IPS-20b (cell line): ENCODE data around the gene COL9A3.

Experiments
- H3K27ac ChIP-seq: one replicate; pipeline ENCODE4 v1.5.1; 2013; ENCODE audit warnings: low read length
- H3K27me3 ChIP-seq: 2 replicates; pipeline ENCODE4 v1.6.1; 2013; ENCODE audit warnings: mild to moderate bottlenecking, low read length, inconsistent platforms; ENCODE audit not compliant: insufficient read depth
- H3K36me3 ChIP-seq: 2 replicates; pipeline ENCODE4 v1.6.1; 2013; ENCODE audit warnings: low read depth, mild to moderate bottlenecking, inconsistent platforms, low read length, moderate library complexity; ENCODE audit not compliant: insufficient read depth
- H3K4me1 ChIP-seq: 2 replicates; pipeline ENCODE4 v1.6.1; 2013; ENCODE audit warnings: mild to moderate bottlenecking, control low read depth, inconsistent platforms, low read length, moderate library complexity; ENCODE audit not compliant: insufficient read depth
- H3K4me3 ChIP-seq: 2 replicates; pipeline ENCODE4 v1.5.1; 2013; ENCODE audit warnings: mild to moderate bottlenecking, low read length, inconsistent platforms
- H3K9ac ChIP-seq: 2 replicates; pipeline ENCODE4 v1.6.1; 2013; ENCODE audit warnings: low read depth, mild to moderate bottlenecking, inconsistent platforms, low read length, moderate library complexity
- H3K9me3 ChIP-seq: 2 replicates; pipeline ENCODE4 v1.6.1; 2013; ENCODE audit warnings: mild to moderate bottlenecking, low read depth, low read length, inconsistent platforms; ENCODE audit not compliant: insufficient read depth

The COL9A3 gene

DNA sequence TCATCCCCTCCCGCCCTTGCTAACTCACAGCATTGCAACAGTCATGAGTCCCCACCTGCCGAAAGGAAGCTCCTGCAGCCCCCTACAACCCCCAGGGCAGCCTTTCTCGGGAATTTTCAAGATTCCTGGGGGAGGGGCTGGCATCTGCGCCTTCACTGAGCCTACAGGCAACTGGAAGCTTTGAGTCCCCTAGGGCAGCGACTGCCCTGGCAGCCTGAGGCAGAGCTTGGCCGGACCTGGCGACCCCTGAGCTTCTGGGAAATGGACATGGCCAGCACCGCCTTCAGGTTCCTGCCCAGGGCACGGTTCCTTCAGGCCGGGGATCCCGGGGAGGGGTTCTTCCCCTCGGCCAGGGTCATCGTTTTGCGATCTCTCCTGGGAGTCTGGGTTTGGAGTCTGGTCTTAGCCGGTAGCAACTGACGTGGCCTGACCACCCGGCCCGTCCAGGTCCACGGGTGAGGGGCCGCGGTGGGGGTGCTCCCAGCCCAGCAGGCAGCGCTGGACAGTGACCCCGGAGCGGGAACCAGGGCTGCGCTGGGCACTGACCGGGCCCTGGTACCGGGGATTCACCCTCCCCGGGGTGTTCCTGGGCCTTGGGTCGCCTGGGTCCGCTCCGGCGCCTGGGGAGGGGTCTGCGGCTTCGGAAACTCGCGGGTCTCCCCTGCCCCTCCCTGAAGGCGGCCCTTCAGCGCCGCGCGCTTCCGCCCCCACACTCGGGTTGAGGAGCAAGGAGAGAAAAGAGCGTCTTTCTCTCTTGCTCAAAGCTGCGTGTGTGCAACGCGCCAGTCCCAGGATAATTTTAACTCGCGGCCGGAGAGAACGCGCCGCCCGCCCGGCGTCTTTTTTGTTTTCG lies 593 bp upstream of the COL9A3 start:
- H3K9ac ChIP-seq: peak overlapping the region; percentile 77
- no peaks in the 10 kb centered on the region for H3K9me3 ChIP-seq
- H3K4me1 ChIP-seq: peaks cover 5% of the 10 kb centered on the region; the same call in 1 of the 2 replicates
- 0 out of 2 replicates have a peak, but pooled peaks cover 4% of the 10 kb centered on the region for H3K36me3 ChIP-seq
- peak overlapping the region; percentile 73 for H3K4me3 ChIP-seq
- peaks cover 30% of the 10 kb centered on the region for H3K27me3 ChIP-seq
- H3K27ac ChIP-seq: peak overlapping the region; percentile 56

DNA sequence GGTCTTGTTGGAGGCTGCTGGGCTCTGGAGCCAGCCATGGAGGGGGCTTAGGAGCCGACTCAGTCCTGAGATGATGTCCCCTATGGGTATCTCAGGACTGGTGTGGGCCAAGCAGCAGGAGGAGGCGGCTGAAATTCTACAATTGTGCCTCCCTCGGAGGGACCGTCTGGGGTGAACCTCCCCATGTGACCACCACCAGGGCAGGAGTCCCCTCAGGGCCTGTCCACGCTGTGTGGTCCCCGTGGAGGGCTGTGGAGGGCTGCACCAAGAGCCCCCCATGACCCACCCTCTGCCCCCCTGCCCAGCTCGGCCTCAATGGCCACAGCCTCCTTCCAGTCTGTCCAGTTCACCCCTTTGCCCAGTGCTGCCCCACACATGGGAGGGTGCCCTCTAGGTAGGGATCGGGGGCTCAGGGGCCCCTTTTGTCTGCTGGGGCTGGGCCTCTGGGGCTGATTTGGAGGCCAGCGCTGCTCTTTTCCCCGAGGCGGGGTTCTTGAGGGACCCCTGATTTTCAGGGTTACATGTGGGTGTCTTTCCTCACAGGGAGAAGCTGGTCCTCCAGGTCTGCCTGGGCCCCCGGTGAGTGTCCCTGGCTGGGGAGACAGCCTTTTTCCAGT lies 1.2 kb downstream of the COL9A3 start:
- Histone ChIP-seq H3K4me3 (peak overlapping the region; percentile 52; the same call in 1 of the 2 replicates), H3K4me1 (peaks cover 5% of the 10 kb centered on the region; the same call in 1 of the 2 replicates), H3K9me3 (no peaks in the 10 kb centered on the region), H3K27ac (no peak overlapping the region), H3K36me3 (no peaks in the 10 kb centered on the region), H3K27me3 (peaks cover 30% of the 10 kb centered on the region), H3K9ac (no peak overlapping the region; the same call in 1 of the 2 replicates)

DNA sequence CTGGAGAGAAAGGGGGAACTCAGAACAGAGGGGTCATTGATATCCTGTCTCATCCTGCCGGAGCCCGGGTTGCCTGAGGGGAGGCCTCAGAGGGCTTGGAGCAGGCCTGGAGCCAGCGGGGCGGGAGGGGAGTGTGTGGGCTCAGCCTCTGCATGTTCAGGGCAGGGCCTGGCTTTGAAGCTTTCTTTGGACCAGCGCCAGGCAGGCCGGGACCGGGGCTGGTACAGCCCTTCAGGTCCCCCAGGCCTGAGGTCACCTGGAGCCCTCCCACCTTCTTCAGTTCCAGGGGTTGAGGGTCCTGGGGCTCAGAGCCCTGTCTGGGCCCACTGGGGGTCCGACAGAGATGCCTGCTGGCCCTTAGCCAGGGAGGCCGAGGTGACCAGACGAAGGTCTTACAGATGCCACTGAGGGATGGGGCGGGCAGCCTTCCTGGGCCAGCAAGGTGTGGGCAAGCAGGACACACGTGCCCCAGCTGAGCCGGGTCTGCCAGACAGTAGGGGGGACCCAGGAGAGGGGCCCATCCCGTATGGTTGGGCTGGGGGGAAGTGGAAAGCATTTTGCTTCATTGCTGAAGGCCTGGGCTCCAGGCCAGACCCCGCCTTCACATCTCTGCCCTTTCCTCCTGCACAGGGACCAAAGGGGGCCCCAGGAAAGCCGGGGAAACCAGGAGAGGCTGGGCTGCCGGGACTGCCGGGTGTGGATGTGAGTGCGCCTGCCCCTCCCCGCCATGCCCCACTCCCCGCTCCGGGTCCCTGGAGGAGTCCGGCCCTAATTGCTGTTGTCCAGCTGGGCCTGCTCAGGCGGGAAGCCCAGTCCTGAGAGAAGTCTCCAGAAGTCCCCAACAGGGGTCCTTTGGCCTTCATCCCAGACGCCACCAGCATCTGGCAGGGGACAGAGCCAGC lies 2.0 kb downstream of the COL9A3 start:
- Histone ChIP-seq H3K27me3 (peaks cover 30% of the 10 kb centered on the region), H3K27ac (no peak overlapping the region), H3K9me3 (no peaks in the 10 kb centered on the region), H3K9ac (no peak overlapping the region; the same call in 1 of the 2 replicates), H3K36me3 (no peaks in the 10 kb centered on the region), H3K4me1 (peaks cover 5% of the 10 kb centered on the region; the same call in 1 of the 2 replicates), H3K4me3 (no peak overlapping the region)

DNA sequence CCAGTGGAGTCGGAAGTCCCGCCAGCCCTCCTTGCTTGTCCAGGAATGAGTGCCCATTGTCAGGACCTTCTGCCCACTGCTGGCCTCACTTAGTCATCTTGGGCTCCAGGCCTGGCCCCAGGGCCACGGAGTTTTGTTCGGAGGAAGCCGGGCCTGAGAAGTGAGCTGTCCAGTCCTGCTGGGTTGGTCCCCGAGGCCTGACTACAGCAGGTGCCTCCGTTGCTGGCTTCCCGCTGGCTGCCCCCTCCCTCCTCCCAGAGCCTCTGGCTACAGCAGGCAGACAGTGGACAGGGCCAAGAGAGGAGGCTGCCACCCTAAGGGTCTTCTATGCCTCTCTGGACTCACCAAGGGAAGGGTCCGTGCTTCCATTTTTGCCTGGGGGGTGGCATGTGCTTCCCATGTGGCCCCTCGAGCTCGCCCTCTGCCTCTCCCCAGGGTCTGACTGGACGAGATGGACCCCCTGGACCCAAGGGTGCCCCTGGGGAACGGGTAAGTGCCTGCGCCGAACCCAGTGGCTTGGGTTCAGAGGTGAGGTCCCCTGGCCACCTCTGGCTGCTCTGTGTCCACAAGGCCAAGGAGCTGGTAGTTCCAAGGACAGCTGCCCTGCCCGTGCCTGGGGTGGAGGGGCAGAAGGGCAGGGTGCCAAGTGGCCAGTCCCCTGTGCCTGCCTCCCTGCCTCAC lies 2.8 kb downstream of the COL9A3 start:
- H3K36me3 ChIP-seq: no peaks in the 10 kb centered on the region
- H3K4me3 ChIP-seq: no peak overlapping the region
- no peak overlapping the region for H3K27ac ChIP-seq
- H3K27me3 ChIP-seq: peaks cover 30% of the 10 kb centered on the region
- H3K9ac ChIP-seq: no peak overlapping the region
- H3K4me1 ChIP-seq: peaks cover 7% of the 10 kb centered on the region; the same call in 1 of the 2 replicates
- no peaks in the 10 kb centered on the region for H3K9me3 ChIP-seq

DNA sequence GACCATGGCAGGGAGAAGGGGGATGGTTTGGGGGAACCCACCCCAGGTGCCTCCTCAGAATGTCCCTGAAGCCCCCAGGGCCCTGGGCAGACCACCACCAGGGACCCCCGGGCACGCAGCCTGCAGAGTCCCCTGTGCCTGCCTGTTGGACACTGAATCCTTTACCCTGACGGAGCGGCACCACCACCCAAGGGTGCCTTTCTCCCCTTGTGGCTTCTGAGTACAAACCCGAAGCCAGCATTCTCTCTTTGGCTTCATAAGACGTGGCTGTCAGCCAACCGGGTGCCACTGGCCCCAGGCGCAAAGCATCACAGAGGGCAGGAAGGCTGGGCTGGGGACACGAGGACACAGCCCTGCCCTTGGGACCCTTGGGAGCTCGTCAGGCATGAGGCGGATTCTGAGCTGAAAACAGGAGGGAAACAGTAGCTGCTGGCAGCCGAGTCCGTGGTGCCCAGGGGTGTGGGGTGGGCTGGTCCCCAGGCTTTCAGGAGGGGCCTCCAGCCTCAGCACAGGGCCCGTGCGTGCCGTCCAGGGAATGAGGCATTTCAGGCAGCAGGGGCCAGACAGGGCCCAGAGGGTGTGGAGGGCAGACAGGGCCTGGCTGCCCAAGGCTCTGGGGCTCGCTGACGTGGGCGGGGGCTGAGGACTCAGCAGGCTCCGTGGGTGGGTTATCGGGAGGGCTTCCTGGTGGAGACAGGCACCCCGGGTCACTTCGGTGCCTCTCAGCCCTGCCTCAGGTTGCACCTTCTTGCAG lies 3.5 kb downstream of the COL9A3 start:
- Histone ChIP-seq H3K4me3 (no peak overlapping the region), H3K27ac (no peak overlapping the region), H3K4me1 (peaks cover 3% of the 10 kb centered on the region; the same call in 1 of the 2 replicates), H3K9ac (no peak overlapping the region), H3K27me3 (peaks cover 25% of the 10 kb centered on the region), H3K9me3 (no peaks in the 10 kb centered on the region), H3K36me3 (no peaks in the 10 kb centered on the region)

DNA sequence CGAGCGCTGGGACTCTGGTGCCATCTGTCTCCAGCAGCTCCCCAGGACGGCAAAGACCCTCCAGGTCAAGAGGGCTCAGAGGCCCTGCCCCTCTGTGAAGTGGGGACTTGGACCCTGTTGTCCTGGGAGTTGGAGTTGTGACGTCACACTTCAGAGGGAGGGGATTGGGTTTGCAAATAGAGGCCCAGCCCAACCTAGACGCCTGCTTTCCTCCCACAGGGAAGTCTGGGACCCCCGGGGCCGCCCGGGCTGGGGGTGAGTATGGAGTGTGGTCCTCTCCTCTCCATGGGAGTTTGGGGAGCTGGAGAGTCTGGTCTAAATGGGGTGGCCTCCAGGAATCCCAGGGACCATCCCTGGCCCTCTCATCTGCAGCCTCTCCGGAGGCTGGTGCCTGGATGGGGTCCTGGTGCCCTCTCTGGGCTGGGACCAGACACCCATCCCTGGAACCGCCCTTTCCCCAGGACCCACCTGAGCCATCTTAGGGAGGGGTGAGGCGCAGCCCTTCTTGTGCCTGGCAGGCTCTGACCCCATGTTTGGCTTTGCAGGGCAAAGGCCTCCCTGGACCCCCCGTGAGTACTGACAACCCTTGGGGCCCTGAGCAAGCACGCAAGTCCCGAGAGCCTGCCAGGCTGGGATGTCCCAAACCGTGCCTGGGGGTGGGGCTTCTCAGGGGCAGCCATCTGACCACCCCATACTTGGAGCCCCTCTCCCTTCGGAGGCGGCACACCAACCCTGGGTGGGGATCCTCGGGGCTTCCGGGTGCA lies 4.3 kb downstream of the COL9A3 start:
- H3K36me3 ChIP-seq: no peaks in the 10 kb centered on the region
- H3K9ac ChIP-seq: no peak overlapping the region
- no peaks in the 10 kb centered on the region for H3K9me3 ChIP-seq
- peaks cover 17% of the 10 kb centered on the region for H3K27me3 ChIP-seq
- H3K4me1 ChIP-seq: peaks cover 3% of the 10 kb centered on the region; the same call in 1 of the 2 replicates
- H3K27ac ChIP-seq: no peak overlapping the region
- H3K4me3 ChIP-seq: no peak overlapping the region

DNA sequence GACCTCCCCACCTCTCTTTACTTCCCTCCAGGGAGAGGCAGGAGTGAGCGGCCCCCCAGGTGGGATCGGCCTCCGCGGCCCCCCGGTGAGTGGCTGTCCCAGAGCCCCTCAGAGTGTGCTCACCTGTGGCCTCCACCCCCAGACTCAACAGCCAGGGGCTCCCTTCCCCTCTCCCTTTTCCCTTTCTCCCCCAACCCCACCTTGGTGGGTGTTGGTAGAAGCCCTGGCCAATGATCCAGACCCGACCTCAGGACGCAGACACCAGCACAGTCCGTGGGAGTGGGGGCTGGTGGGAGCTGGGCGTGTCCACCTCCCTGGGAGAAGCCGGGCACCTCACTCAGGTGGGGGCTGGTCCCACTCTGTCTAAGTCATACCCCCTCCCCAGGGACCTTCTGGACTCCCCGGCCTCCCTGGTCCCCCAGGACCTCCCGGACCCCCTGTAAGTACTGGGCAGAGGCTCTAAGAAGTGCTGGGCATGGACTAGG lies 4.9 kb downstream of the COL9A3 start:
- Histone ChIP-seq H3K27ac (no peak overlapping the region), H3K9me3 (no peaks in the 10 kb centered on the region), H3K4me1 (peaks cover 3% of the 10 kb centered on the region; the same call in 1 of the 2 replicates), H3K36me3 (no peaks in the 10 kb centered on the region), H3K27me3 (peaks cover 12% of the 10 kb centered on the region), H3K4me3 (no peak overlapping the region), H3K9ac (no peak overlapping the region)

DNA sequence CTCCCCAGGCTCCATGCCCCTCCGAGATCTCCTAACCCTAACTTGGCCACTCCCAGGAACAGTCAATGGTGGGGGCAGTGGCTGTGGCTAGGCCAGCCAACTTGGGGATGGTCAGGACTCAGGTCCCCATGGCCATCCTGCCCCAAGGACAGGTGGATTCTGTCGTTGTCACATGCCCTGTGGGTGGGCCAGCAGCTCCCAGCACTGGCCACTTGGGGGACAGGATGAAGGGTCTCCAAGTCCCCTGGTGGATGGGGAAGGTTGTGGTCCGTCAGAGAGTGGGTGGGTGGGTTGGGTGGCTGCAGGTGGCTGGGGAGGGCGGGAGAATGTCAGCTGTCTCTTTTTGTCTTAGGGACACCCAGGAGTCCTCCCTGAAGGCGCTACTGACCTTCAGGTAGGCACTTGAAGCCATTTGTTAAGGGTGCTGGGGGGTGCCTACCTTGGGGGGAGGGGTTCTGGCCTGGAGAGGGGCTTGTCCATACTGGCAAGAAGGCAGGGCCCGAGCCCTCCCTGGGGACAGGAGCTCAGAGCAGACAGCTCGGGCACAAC lies 5.5 kb downstream of the COL9A3 start:
- peaks cover 3% of the 10 kb centered on the region; the same call in 1 of the 2 replicates for H3K4me1 ChIP-seq
- H3K27me3 ChIP-seq: peaks cover 9% of the 10 kb centered on the region
- no peak overlapping the region for H3K4me3 ChIP-seq
- H3K36me3 ChIP-seq: no peaks in the 10 kb centered on the region
- no peak overlapping the region for H3K9ac ChIP-seq
- no peak overlapping the region for H3K27ac ChIP-seq
- H3K9me3 ChIP-seq: no peaks in the 10 kb centered on the region

DNA sequence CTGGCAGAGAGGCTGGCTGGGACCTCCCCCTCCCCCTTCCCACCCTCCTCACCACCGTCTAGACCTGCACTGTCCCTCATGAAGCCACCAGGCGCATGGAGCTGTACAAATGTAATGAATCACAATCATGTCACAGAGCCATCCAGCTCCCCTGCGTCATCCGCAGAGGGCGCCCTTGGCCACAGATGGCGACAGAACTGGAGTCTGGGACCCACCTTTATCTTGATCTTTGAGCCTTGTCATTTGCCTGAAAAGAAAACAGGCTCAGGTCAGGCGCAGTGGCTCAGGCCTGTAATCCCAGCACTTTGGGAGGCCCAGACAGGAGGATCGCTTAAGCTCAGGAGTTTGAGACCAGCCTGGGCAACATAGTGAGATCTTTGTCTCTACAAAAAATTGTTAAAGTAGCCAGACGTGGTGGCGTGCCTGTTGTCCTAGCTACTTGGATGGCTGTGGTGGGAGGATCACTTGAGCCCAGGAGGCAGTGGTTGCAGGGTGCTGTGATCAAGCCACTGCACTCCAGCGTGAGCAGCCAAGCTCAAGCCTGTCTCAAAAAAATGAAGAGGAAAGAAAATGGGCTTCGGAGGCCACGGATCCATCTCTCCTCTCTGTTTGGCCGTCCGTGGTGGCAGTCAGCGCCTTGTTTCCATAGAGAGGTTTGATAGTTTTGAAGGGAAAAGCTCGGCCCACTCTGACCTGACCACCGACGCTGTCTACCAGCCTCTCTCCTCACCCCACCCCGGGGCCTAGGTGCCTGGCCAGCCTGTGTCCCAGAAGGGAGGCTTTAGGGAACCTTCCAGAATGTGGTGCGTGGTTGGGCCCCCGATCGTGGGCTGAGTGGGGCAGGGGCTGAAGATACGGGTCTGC lies 6.2 kb downstream of the COL9A3 start:
- peaks cover 2% of the 10 kb centered on the region; the same call in 1 of the 2 replicates for H3K27me3 ChIP-seq
- H3K9ac ChIP-seq: no peak overlapping the region; the same call in 1 of the 2 replicates
- peaks cover 3% of the 10 kb centered on the region; the same call in 1 of the 2 replicates for H3K4me1 ChIP-seq

More for the DNA sequence above, 6.2 kb downstream of the COL9A3 start:
- Histone ChIP-seq H3K9me3 (no peaks in the 10 kb centered on the region), H3K4me3 (no peak overlapping the region), H3K36me3 (no peaks in the 10 kb centered on the region; the same call in 1 of the 2 replicates), H3K27ac (no peak overlapping the region)
